Measurements from ENCODE around the gene ETNK1. TPM values are rescaled to one million over a fixed set of nuclear protein-coding genes. Genes with fewer than 3 reads are reported as not detected.

The ETNK1 gene
- total RNA-seq, 1 donor from 2014 or later: 82.4 TPM

- Histone ChIP-seq H3K4me3 (peak overlapping the region; percentile 80), H3K27me3 (ENCODE audit: low read depth) (no peaks in the 10 kb centered on the region), H3K36me3 (no peaks in the 10 kb centered on the region), H3K9me3 (no peaks in the 10 kb centered on the region), H3K27ac (peak overlapping the region; percentile 97), H3K4me1 (peaks cover 33% of the 10 kb centered on the region)
- no peak for TF ChIP-seq CTCF (IDR thresholded peaks at IDR 0.05)
- DNase-seq (no peak), ATAC-seq (peak; percentile 43 to 46)
- intact Hi-C loops (cut with DNase I): no loop called here
These were observed 857 bp downstream of the ETNK1 start for GRCh38 chr12:22625762-22626294.

- H3K36me3 ChIP-seq: no peaks in the 10 kb centered on the region
These were observed 1.4 kb downstream of the ETNK1 start for GRCh38 chr12:22626406-22626805.

GRCh38 chr12:22627371-22627770 lies 2.4 kb downstream of the ETNK1 start:
- TF ChIP-seq CTCF (IDR thresholded peaks at IDR 0.05): no peak
- peak overlapping the region; percentile 80 for H3K4me3 ChIP-seq
- intact Hi-C loops (cut with DNase I): no loop called here
- H3K9me3 ChIP-seq: no peaks in the 10 kb centered on the region
- ATAC-seq (no peak), DNase-seq (no peak)
- H3K36me3 ChIP-seq: no peaks in the 10 kb centered on the region
- H3K27me3 ChIP-seq (ENCODE audit: low read depth): no peaks in the 10 kb centered on the region
- H3K4me1 ChIP-seq: peaks cover 40% of the 10 kb centered on the region
- H3K27ac ChIP-seq: peak overlapping the region; percentile 97

More at GRCh38 chr12:22626406-22626805, 1.4 kb downstream of the ETNK1 start:
- TF ChIP-seq CTCF (IDR thresholded peaks at IDR 0.05): no peak
- Histone ChIP-seq H3K27me3 (ENCODE audit: low read depth) (no peaks in the 10 kb centered on the region), H3K4me3 (peak overlapping the region; percentile 80), H3K27ac (peak overlapping the region; percentile 97), H3K9me3 (no peaks in the 10 kb centered on the region), H3K4me1 (peaks cover 34% of the 10 kb centered on the region)
- intact Hi-C loops (cut with DNase I): no loop called here
- DNase-seq (no peak), ATAC-seq (peak in 1 of 2 donors; percentile 34)

GRCh38 chr12:22628228-22628627 lies 3.3 kb downstream of the ETNK1 start:
- no peak for ATAC-seq

GRCh38 chr12:22631863-22632463 lies 7.0 kb downstream of the ETNK1 start:
- ATAC-seq: peak in 1 of 2 donors; percentile 57
- H3K9me3 ChIP-seq: no peaks in the 10 kb centered on the region
- no peak overlapping the region for H3K4me3 ChIP-seq
- intact Hi-C loops (cut with DNase I): loop anchor here (5.0 kb wide), 1 partner anchor 95 kb away; no protein-coding TSS in a partner anchor
- TF ChIP-seq CTCF (IDR thresholded peaks at IDR 0.05): peak; percentile 57
- DNase-seq: no peak
- no peaks in the 10 kb centered on the region for H3K36me3 ChIP-seq
- H3K4me1 ChIP-seq: peaks cover 47% of the 10 kb centered on the region
- no peaks in the 10 kb centered on the region for H3K27me3 ChIP-seq (ENCODE audit: low read depth)
- H3K27ac ChIP-seq: no peak overlapping the region

More at GRCh38 chr12:22628228-22628627, 3.3 kb downstream of the ETNK1 start:
- TF ChIP-seq CTCF (IDR thresholded peaks at IDR 0.05): no peak
- Histone ChIP-seq H3K9me3 (no peaks in the 10 kb centered on the region), H3K4me1 (peaks cover 40% of the 10 kb centered on the region), H3K36me3 (no peaks in the 10 kb centered on the region), H3K27me3 (ENCODE audit: low read depth) (no peaks in the 10 kb centered on the region), H3K27ac (no peak overlapping the region), H3K4me3 (peak overlapping the region; percentile 80)
- intact Hi-C loops (cut with DNase I): no loop called here
- DNase-seq: no peak

Measured in lower lobe of right lung (tissue), 2 donors.